SK-N-SH (cell line): ENCODE data around the gene OVOL3. TPM values are rescaled to one million over a fixed set of nuclear protein-coding genes. Genes with fewer than 3 reads are reported as not detected.

Experiments
- CTCF ChIA-PET: fragments of 300-600, 350-600 bp; formaldehyde crosslinking; extraction: SDS; loops from one replicate; lab custom pipeline; 2021; lab: Yijun Ruan, JAX
- POLR2A ChIA-PET: fragments of 350-600 bp; sonication (Branson Sonifier 250); formaldehyde crosslinking; extraction: SDS; loops from one replicate; lab custom pipeline; 2020; ENCODE audit warnings: antibody characterized with exemption, inconsistent platforms; lab: Yijun Ruan, JAX
- DNase-seq: peaks from one replicate; pipeline ENCODE4 v3.0.0; 2012
- H2AFZ ChIP-seq: fragments of 200-600 bp; sonication (generic); 2 replicates; pipeline ENCODE4 v1.8.1; 2016; ENCODE audit warnings: antibody characterized with exemption, mild to moderate bottlenecking, low read depth
- H3F3A ChIP-seq: fragments of 200-600 bp; sonication (generic); replicated peaks from 2 replicates; pipeline ENCODE3; 2016; ENCODE audit warnings: antibody characterized with exemption, mild to moderate bottlenecking; ENCODE audit not compliant: insufficient read depth
- H3K27ac ChIP-seq, 2 experiments: fragments of 200-500 bp in 1 of 2; fragments of 200-600 bp in 1 of 2; sonication (Bioruptor generic) in 1 of 2; sonication (generic), shearing (Covaris generic) in 1 of 2; 2 replicates each; pipeline versions ENCODE4 v1.5.1 to v1.6.1; 2014 to 2016; ENCODE audit warnings: low read depth in 2 of 2, inconsistent platforms in 1 of 2, low read length in 1 of 2, mild to moderate bottlenecking in 1 of 2, mixed read lengths in 1 of 2
- H3K27me3 ChIP-seq: fragments of 200-600 bp; sonication (generic), shearing (Covaris generic); 2 replicates; pipeline ENCODE4 v1.6.1; 2016; ENCODE audit warnings: mixed run types; ENCODE audit not compliant: insufficient read depth
- H3K36me3 ChIP-seq, 2 experiments: fragments of 200-500 bp in 1 of 2; fragments of 200-600 bp in 1 of 2; sonication (Bioruptor generic) in 1 of 2; sonication (generic) in 1 of 2; replicated peaks in 1 of 2; 2 replicates each; pipeline versions ENCODE3 to v1.5.1; 2014 to 2016; ENCODE audit warnings: low read length in 1 of 2, mild to moderate bottlenecking in 1 of 2; ENCODE audit not compliant: insufficient read depth in 2 of 2, control insufficient read depth in 1 of 2
- H3K4me1 ChIP-seq, 2 experiments: fragments of 200-500 bp in 1 of 2; fragments of 200-600 bp in 1 of 2; sonication (Bioruptor generic) in 1 of 2; sonication (generic), shearing (Covaris generic) in 1 of 2; 2 replicates each; pipeline versions ENCODE4 v1.5.1 to v1.6.1; 2014 to 2016; ENCODE audit warnings: low read depth in 1 of 2, low read length in 1 of 2, mixed run types in 1 of 2; ENCODE audit not compliant: insufficient read depth in 2 of 2, control insufficient read depth in 1 of 2
- H3K4me2 ChIP-seq: fragments of 200-600 bp; sonication (generic), shearing (Covaris generic); 2 replicates; pipeline ENCODE4 v1.6.1; 2017; ENCODE audit warnings: mixed run types
- H3K4me3 ChIP-seq, 2 experiments: fragments of 200-500 bp in 1 of 2; fragments of 200-600 bp in 1 of 2; sonication (Bioruptor generic) in 1 of 2; sonication (generic), shearing (Covaris generic) in 1 of 2; 2 replicates each; pipeline versions ENCODE4 v1.5.1 to v1.8.1; 2014 to 2016; ENCODE audit warnings: low read depth in 2 of 2, inconsistent platforms in 1 of 2, low read length in 1 of 2, mild to moderate bottlenecking in 1 of 2, mixed read lengths in 1 of 2, moderate library complexity in 1 of 2
- H3K79me2 ChIP-seq: fragments of 200-600 bp; sonication (generic); 2 replicates; pipeline ENCODE4 v1.8.1; 2017; ENCODE audit warnings: mild to moderate bottlenecking; ENCODE audit not compliant: insufficient read depth
- H3K9ac ChIP-seq: fragments of 200-600 bp; sonication (generic); 2 replicates; pipeline ENCODE4 v1.6.1; 2017; ENCODE audit warnings: mixed run types
- H3K9me2 ChIP-seq: fragments of 200-600 bp; sonication (generic); 2 replicates; pipeline ENCODE4 v1.6.1; 2017; ENCODE audit warnings: mixed run types
- H3K9me3 ChIP-seq: fragments of 200-600 bp; sonication (generic); 2 replicates; pipeline ENCODE4 v1.6.1; 2017; ENCODE audit warnings: mixed run types, mild to moderate bottlenecking, moderate library complexity
- H4K20me1 ChIP-seq: fragments of 200-600 bp; sonication (generic); 2 replicates; pipeline ENCODE4 v1.6.1; 2017; ENCODE audit warnings: mild to moderate bottlenecking, mixed run types; ENCODE audit not compliant: insufficient read depth
- EZH2phosphoT487 ChIP-seq: fragments of 200-600 bp; sonication (generic); IDR thresholded peaks from 2 replicates; pipeline ENCODE4 v1.6.1; 2017; ENCODE audit warnings: low read depth, mixed run types, mild to moderate bottlenecking, antibody characterized with exemption, moderate library complexity, borderline replicate concordance
- FOSL2 ChIP-seq: IDR thresholded peaks from 2 replicates; pipeline ENCODE4 v1.4.0; 2012; ENCODE audit warnings: low read depth, mild to moderate bottlenecking, moderate library complexity, borderline replicate concordance
- FOXJ3 ChIP-seq: sonication (generic); formaldehyde crosslinking; IDR thresholded peaks from 2 replicates; pipeline ENCODE4 v1.5.1; 2020; ENCODE audit warnings: mild to moderate bottlenecking, missing genetic modification reagents
- FOXM1 ChIP-seq: IDR thresholded peaks from 2 replicates; pipeline ENCODE4 v1.4.0; 2012; ENCODE audit warnings: low read depth, mild to moderate bottlenecking
- GABPA ChIP-seq: IDR thresholded peaks from 2 replicates; pipeline ENCODE4 v1.4.0; 2012; ENCODE audit warnings: low read depth, mild to moderate bottlenecking
- GATA2 ChIP-seq: sonication (generic); formaldehyde crosslinking; IDR thresholded peaks from 2 replicates; pipeline ENCODE4 v1.5.0; 2020; ENCODE audit warnings: mild to moderate bottlenecking, missing genetic modification reagents
- JUND ChIP-seq: IDR thresholded peaks from 2 replicates; pipeline ENCODE4 v1.4.0; 2012
- MEF2A ChIP-seq: IDR thresholded peaks from 2 replicates; pipeline ENCODE4 v1.4.0; 2012; ENCODE audit warnings: low read depth, borderline replicate concordance
- MXI1 ChIP-seq: IDR thresholded peaks from 2 replicates; pipeline ENCODE4 v1.6.1; 2012; ENCODE audit warnings: mild to moderate bottlenecking, low read depth, low read length, improper control_type of control experiment
- NFIC ChIP-seq: IDR thresholded peaks from 2 replicates; pipeline ENCODE4 v1.4.0; 2012; ENCODE audit warnings: borderline replicate concordance
- NRF1 ChIP-seq: IDR thresholded peaks from 2 replicates; pipeline ENCODE4 v1.6.1; 2012; ENCODE audit warnings: low read depth, mild to moderate bottlenecking, low read length
- RCOR1 ChIP-seq: fragments of 150-350 bp; IDR thresholded peaks from 2 replicates; pipeline ENCODE4 v1.6.1; 2017; ENCODE audit warnings: antibody characterized with exemption, low read length
- RFX5 ChIP-seq: IDR thresholded peaks from 2 replicates; pipeline ENCODE4 v1.6.1; 2012; ENCODE audit warnings: mild to moderate bottlenecking, improper control_type of control experiment, low read length
- SIN3A ChIP-seq: IDR thresholded peaks from 2 replicates; pipeline ENCODE4 v1.6.1; 2012; ENCODE audit warnings: low read depth, mild to moderate bottlenecking, low read length, moderate library complexity, borderline replicate concordance
- WGBS: methylation state at CpG from one replicate; pipeline ENCODE4 v1.1.6; 2017; ENCODE audit warnings: low lambda C conversion rate; 5-methylcytosine and 5-hydroxymethylcytosine counted together
- polyA plus RNA-seq, 3 experiments: library from polyadenylated mRNA; depleted of rRNA; stranded (reverse); fragments of >200 nt; gene quantifications; 2 replicates each; pipeline ENCODE4 v1.2.3, GENCODE V29; 2012
- TF ChIP-seq, protein P1 (sequence below): IDR thresholded peaks from 2 replicates; pipeline ENCODE4 v1.4.0; 2012; ENCODE audit warnings: low read depth
- TF ChIP-seq, protein P2 (sequence below): IDR thresholded peaks from 2 replicates; pipeline ENCODE4 v1.4.0; 2012; ENCODE audit warnings: low read depth, borderline replicate concordance
- TF ChIP-seq, protein P3 (sequence below): fragments of 150-350 bp; IDR thresholded peaks from 2 replicates; pipeline ENCODE4 v1.6.1; 2017; ENCODE audit warnings: antibody characterized with exemption, low read length, low read depth, borderline replicate concordance
- TF ChIP-seq, protein P4 (sequence below): fragments of 200-600 bp; sonication (generic); IDR thresholded peaks from 2 replicates; pipeline ENCODE4 v1.6.1; 2017; ENCODE audit warnings: antibody characterized with exemption, mild to moderate bottlenecking, moderate library complexity
- TF ChIP-seq, protein P5 (sequence below): IDR thresholded peaks from 2 replicates; pipeline ENCODE4; 2012

Gene OVOL3
- polyA plus RNA-seq, 1 of the 3 experiments (the other 2 are of a cell fraction): not detected

DNA sequence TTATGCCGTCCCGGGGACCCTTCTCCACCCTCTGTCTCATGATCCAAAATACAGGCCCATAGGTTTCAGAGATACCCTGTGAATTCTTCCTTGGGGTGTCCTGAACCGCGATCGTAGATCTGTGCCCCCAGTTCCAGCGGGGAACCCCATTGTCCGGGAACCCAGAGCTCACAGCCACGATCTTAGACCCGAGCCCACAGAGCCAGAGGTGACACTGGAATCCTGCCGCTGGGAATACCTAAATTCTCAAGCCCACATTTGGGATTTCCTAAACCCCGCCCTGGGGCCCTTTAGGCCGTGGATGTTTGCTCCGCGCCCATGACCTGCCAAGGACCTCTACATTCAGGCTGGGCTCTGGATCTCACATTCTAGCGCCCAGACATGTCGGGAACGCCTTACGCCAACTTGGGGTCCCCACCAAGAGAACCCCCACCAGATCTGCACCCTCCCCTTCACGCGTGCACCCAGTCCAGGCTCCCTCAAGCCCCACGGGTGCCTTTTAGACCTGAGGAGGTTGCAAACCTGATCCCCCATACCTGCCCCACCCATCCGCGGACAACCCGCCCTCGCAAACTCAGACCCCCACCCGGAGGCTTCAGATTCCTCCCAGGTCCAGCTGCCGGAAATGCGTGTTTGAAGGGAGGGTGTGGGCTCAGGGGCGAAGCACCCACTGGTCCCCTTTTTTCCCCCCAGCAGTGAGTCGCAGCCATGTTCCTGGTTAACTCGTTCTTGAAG is 29.5 kb downstream of the OVOL3 start (continued):
- TF ChIP-seq, protein P1, sequence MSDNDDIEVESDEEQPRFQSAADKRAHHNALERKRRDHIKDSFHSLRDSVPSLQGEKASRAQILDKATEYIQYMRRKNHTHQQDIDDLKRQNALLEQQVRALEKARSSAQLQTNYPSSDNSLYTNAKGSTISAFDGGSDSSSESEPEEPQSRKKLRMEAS: peak; percentile 29
- TF ChIP-seq GATA2 (CRISPR knock-in tag): no peak
- TF ChIP-seq NRF1: no peak
- no peak; the same call in 1 of the 2 replicates for TF ChIP-seq MXI1
- no peak for TF ChIP-seq RCOR1
- TF ChIP-seq, protein P2, sequence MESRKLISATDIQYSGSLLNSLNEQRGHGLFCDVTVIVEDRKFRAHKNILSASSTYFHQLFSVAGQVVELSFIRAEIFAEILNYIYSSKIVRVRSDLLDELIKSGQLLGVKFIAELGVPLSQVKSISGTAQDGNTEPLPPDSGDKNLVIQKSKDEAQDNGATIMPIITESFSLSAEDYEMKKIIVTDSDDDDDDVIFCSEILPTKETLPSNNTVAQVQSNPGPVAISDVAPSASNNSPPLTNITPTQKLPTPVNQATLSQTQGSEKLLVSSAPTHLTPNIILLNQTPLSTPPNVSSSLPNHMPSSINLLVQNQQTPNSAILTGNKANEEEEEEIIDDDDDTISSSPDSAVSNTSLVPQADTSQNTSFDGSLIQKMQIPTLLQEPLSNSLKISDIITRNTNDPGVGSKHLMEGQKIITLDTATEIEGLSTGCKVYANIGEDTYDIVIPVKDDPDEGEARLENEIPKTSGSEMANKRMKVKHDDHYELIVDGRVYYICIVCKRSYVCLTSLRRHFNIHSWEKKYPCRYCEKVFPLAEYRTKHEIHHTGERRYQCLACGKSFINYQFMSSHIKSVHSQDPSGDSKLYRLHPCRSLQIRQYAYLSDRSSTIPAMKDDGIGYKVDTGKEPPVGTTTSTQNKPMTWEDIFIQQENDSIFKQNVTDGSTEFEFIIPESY: no peak
- TF ChIP-seq JUND: no peak
- TF ChIP-seq GABPA: peak; percentile 59
- TF ChIP-seq, all 33 proteins: peak for 3

DNA sequence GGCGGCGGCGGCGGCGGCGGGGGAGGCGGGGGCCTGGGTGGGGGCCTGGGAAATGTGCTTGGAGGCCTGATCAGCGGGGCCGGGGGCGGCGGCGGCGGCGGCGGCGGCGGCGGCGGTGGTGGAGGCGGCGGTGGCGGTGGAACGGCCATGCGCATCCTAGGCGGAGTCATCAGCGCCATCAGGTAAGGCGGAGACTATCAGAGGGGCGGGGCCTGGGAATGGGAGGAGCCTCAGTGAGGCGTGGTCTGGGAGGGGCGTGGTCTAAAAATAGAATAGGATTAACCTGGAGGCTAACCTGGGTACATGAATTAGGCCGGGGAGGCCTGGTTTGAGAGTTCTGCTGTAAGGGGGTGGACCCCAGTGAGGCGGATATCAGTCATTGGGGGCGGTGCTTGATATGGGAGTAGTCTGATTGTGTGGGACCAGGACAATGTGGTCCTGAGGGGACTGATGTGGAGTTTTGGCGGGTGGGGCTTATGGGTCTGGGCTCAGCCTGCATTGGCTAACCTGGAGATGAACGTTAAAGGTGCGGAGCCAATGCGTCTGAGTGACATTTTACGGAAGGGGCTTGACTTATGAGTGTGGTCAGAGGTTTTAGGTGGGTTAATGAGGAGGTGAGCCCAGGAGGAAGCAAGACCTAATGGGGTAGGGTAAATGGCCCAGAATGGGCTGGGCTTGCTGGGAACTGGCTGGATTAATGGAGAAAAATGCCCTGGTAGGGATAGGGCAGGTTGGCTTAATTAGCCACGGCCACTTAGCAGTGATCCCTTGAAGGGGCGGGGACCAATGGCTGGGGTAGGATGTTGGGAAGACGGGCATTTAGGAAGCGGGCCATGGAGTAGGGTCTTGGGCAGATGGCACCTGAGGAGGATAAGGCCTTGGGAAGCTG is 30.3 kb downstream of the OVOL3 start:
- peak overlapping the region; percentile 80 to 90 for H3K4me3 ChIP-seq
- ChIA-PET CTCF (interaction anchor here (1.0 kb wide), 1 partner anchor 13 kb away, joined by 4 read pairs; no protein-coding TSS in a partner anchor), POLR2A (interaction anchor here (1.2 kb wide), 1 partner anchor 26 kb away, joined by 3 read pairs; the partner anchor contains the start of gene TBCB)
- WGBS: 25% methylated on average over 34 of the region's 42 CpGs
- no peaks in the 10 kb centered on the region for H3K9me3 ChIP-seq
- no peaks in the 10 kb centered on the region for H3K9me2 ChIP-seq
- peaks cover 14% of the 10 kb centered on the region in 2 experiments; a peak in 3 of 4 replicates for H3K4me1 ChIP-seq
- DNase-seq: peak; percentile 93
- H3K79me2 ChIP-seq: peaks cover 36% of the 10 kb centered on the region
- H3K36me3 ChIP-seq: peaks cover 31 to 41% of the 10 kb centered on the region in 2 experiments
- H3F3A ChIP-seq: peaks cover 16% of the 10 kb centered on the region
- no peaks in the 10 kb centered on the region for H3K27me3 ChIP-seq
- peak overlapping the region; percentile 80 for H3K4me2 ChIP-seq
- no peak overlapping the region for H2AFZ ChIP-seq
- peak overlapping the region; percentile 82 to 93; a peak in 3 of 4 replicates for H3K27ac ChIP-seq
- H4K20me1 ChIP-seq: peaks cover 30% of the 10 kb centered on the region
- H3K9ac ChIP-seq: peak overlapping the region; percentile 97
- TF ChIP-seq GATA2 (CRISPR knock-in tag): no peak
- TF ChIP-seq, protein P3, sequence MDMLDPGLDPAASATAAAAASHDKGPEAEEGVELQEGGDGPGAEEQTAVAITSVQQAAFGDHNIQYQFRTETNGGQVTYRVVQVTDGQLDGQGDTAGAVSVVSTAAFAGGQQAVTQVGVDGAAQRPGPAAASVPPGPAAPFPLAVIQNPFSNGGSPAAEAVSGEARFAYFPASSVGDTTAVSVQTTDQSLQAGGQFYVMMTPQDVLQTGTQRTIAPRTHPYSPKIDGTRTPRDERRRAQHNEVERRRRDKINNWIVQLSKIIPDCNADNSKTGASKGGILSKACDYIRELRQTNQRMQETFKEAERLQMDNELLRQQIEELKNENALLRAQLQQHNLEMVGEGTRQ: no peak
- TF ChIP-seq MEF2A: no peak
- TF ChIP-seq, protein P4, sequence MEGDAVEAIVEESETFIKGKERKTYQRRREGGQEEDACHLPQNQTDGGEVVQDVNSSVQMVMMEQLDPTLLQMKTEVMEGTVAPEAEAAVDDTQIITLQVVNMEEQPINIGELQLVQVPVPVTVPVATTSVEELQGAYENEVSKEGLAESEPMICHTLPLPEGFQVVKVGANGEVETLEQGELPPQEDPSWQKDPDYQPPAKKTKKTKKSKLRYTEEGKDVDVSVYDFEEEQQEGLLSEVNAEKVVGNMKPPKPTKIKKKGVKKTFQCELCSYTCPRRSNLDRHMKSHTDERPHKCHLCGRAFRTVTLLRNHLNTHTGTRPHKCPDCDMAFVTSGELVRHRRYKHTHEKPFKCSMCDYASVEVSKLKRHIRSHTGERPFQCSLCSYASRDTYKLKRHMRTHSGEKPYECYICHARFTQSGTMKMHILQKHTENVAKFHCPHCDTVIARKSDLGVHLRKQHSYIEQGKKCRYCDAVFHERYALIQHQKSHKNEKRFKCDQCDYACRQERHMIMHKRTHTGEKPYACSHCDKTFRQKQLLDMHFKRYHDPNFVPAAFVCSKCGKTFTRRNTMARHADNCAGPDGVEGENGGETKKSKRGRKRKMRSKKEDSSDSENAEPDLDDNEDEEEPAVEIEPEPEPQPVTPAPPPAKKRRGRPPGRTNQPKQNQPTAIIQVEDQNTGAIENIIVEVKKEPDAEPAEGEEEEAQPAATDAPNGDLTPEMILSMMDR: no peak
- TF ChIP-seq FOXM1: no peak
- TF ChIP-seq FOSL2: no peak
- TF ChIP-seq EZH2phosphoT487: no peak
- no peak for TF ChIP-seq NFIC
- no peak for TF ChIP-seq SIN3A
- TF ChIP-seq, protein P5, sequence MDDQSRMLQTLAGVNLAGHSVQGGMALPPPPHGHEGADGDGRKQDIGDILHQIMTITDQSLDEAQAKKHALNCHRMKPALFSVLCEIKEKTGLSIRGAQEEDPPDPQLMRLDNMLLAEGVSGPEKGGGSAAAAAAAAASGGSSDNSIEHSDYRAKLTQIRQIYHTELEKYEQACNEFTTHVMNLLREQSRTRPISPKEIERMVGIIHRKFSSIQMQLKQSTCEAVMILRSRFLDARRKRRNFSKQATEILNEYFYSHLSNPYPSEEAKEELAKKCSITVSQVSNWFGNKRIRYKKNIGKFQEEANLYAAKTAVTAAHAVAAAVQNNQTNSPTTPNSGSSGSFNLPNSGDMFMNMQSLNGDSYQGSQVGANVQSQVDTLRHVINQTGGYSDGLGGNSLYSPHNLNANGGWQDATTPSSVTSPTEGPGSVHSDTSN: no peak
- TF ChIP-seq, protein P2: no peak
- no peak for TF ChIP-seq FOXJ3 (CRISPR knock-in tag)
- no peak for TF ChIP-seq RFX5
